Measurements from ENCODE around the gene CTIF.

GRCh38 chr18:48554610-48555400 lies 16.0 kb downstream of the CTIF start:
- TF ChIP-seq CTCF (IDR thresholded peaks at IDR 0.05; ENCODE audit: insufficient read depth, low read length, poor library complexity, severe bottlenecking) = no peak
- no peak for TF ChIP-seq EZH2phosphoT487 (conservative IDR thresholded peaks at IDR 0.05; ENCODE audit: low read length)
